Trophoblast cell (in vitro differentiated cells and primary cell): ENCODE results near the gene IL1RN.

Source experiments
- DNase-seq, 2 donors: peaks; one replicate each; pipeline ENCODE4 v3.0.0-alpha.2; 2016
- H2AFZ ChIP-seq: 2 replicates; pipeline ENCODE4 v1.6.1; 2013; ENCODE audit warnings: low read length, moderate library complexity, mild to moderate bottlenecking; ENCODE audit not compliant: insufficient read depth, poor library complexity
- H2AK5ac ChIP-seq: 2 replicates; pipeline ENCODE4 v1.6.1; 2013; ENCODE audit warnings: mild to moderate bottlenecking, low read length
- H2BK120ac ChIP-seq: 2 replicates; pipeline ENCODE4 v1.6.1; 2013; ENCODE audit warnings: low read length, mild to moderate bottlenecking, moderate library complexity; ENCODE audit not compliant: insufficient read depth, poor library complexity
- H2BK12ac ChIP-seq: 2 replicates; pipeline ENCODE4 v1.6.1; 2013; ENCODE audit warnings: mild to moderate bottlenecking, low read length, moderate library complexity
- H2BK5ac ChIP-seq: 2 replicates; pipeline ENCODE4 v1.6.1; 2013; ENCODE audit warnings: low read length, low read depth, moderate library complexity, mild to moderate bottlenecking; ENCODE audit not compliant: poor library complexity
- H3K14ac ChIP-seq: 2 replicates; pipeline ENCODE4 v1.6.1; 2013; ENCODE audit warnings: mild to moderate bottlenecking, low read length
- H3K18ac ChIP-seq: 2 replicates; pipeline ENCODE4 v1.6.1; 2013; ENCODE audit warnings: mild to moderate bottlenecking, low read length
- H3K23ac ChIP-seq: 2 replicates; pipeline ENCODE4 v1.6.1; 2013; ENCODE audit warnings: low read length
- H3K27ac ChIP-seq: 2 replicates; pipeline ENCODE4 v1.5.1; 2013; ENCODE audit warnings: low read depth, mild to moderate bottlenecking, inconsistent platforms, low read length, moderate library complexity
- H3K27me3 ChIP-seq: 2 replicates; pipeline ENCODE4 v1.6.1; 2013; ENCODE audit warnings: inconsistent platforms, mild to moderate bottlenecking, low read length, moderate library complexity; ENCODE audit not compliant: insufficient read depth
- H3K36me3 ChIP-seq, 2 experiments: 1 replicate in 1 of 2; 2 replicates in 1 of 2; pipeline ENCODE4 v1.6.1; 2013; ENCODE audit warnings: low read length in 2 of 2, mild to moderate bottlenecking in 2 of 2, moderate library complexity in 1 of 2; ENCODE audit not compliant: insufficient read depth in 2 of 2, control insufficient read depth in 1 of 2
- H3K4ac ChIP-seq: 2 replicates; pipeline ENCODE4 v1.6.1; 2013; ENCODE audit warnings: low read depth, mild to moderate bottlenecking, low read length, moderate library complexity
- H3K4me1 ChIP-seq, 2 experiments: 1 replicate in 1 of 2; 2 replicates in 1 of 2; pipeline ENCODE4 v1.6.1; 2013; ENCODE audit warnings: low read length in 2 of 2, mild to moderate bottlenecking in 2 of 2, moderate library complexity in 1 of 2; ENCODE audit not compliant: insufficient read depth in 2 of 2, control insufficient read depth in 1 of 2
- H3K4me2 ChIP-seq: 2 replicates; pipeline ENCODE4 v1.6.1; 2013; ENCODE audit warnings: inconsistent platforms, mild to moderate bottlenecking, low read length, moderate library complexity
- H3K4me3 ChIP-seq: 2 replicates; pipeline ENCODE4 v1.5.1; 2013; ENCODE audit warnings: mild to moderate bottlenecking, low read depth, low read length, inconsistent platforms
- H3K79me1 ChIP-seq: one replicate; pipeline ENCODE4 v1.6.1; 2013; ENCODE audit warnings: low read length
- H3K79me2 ChIP-seq: 2 replicates; pipeline ENCODE4 v1.6.1; 2013; ENCODE audit warnings: low read length, mild to moderate bottlenecking; ENCODE audit not compliant: control insufficient read depth, insufficient read depth, poor library complexity
- H3K9ac ChIP-seq: 2 replicates; pipeline ENCODE4 v1.6.1; 2013; ENCODE audit warnings: mild to moderate bottlenecking, low read length
- H3K9me3 ChIP-seq: 2 replicates; pipeline ENCODE4 v1.6.1; 2013; ENCODE audit warnings: low read depth, mild to moderate bottlenecking, control low read depth, inconsistent platforms, low read length; ENCODE audit not compliant: insufficient read depth
- H4K12ac ChIP-seq: 2 replicates; pipeline ENCODE4 v1.6.1; 2013; ENCODE audit warnings: low read depth, mild to moderate bottlenecking, low read length, moderate library complexity
- H4K8ac ChIP-seq: 2 replicates; pipeline ENCODE4 v1.6.1; 2013; ENCODE audit warnings: low read depth, mild to moderate bottlenecking, low read length, moderate library complexity
- H4K91ac ChIP-seq: one replicate; pipeline ENCODE4 v1.6.1; 2013; ENCODE audit warnings: low read depth, mild to moderate bottlenecking, low read length, moderate library complexity
- WGBS: extraction: QIAGEN DNeasy Blood & Tissue Kit; methylation state at CpG from one replicate; pipeline ENCODE4 v1.1.7; 2013; ENCODE audit warnings: missing lambda C conversion rate; ENCODE audit not compliant: insufficient read length, insufficient coverage; ENCODE audit errors: extremely low coverage; 5-methylcytosine and 5-hydroxymethylcytosine counted together

IL1RN gene

DNA sequence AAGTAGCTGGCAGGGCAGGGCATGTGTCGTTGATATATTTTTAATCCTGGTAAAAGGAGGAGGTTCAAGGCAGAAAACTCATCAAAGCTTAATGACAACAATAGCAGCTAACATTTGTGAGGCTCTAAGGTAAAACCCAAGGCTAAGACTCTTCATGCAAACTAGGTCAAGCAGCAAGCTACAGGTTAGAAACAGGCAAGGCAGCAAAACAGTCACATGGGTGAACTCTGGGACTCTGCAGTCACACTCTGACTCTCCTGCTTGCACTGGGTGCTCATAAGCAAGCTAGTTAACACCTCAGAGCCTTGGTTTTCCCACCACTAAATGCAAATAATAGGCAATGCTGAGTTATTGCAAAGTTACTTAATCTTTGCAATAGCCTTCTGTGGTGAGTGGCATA is 7.9 kb downstream of the IL1RN start:
- Histone ChIP-seq H3K79me2 (no peaks in the 10 kb centered on the region), H3K79me1 (peaks cover 5% of the 10 kb centered on the region), H3K14ac (no peak overlapping the region), H3K4me2 (no peak overlapping the region), H3K4ac (no peak overlapping the region), H3K18ac (no peak overlapping the region), H2AFZ (no peak overlapping the region), H4K91ac (no peak overlapping the region), H2BK12ac (no peak overlapping the region), H3K9me3 (peaks cover 2% of the 10 kb centered on the region), H3K9ac (no peak overlapping the region), H4K12ac (no peak overlapping the region), H3K4me3 (no peak overlapping the region), H3K4me1 (peaks cover 10 to 12% of the 10 kb centered on the region in 2 experiments), H3K27me3 (no peaks in the 10 kb centered on the region), H2AK5ac (no peak overlapping the region), H2BK5ac (no peak overlapping the region), H2BK120ac (no peak overlapping the region), H3K36me3 (no peaks in the 10 kb centered on the region), H3K27ac (no peak overlapping the region), H4K8ac (no peak overlapping the region), H3K23ac (no peak overlapping the region)
- no CpG with 5 or more reads among the region's 1 CpG for WGBS
- DNase-seq: no peak

- peak overlapping the region; percentile 24 for H2AK5ac ChIP-seq
- no peak overlapping the region for H3K4ac ChIP-seq
- H3K36me3 ChIP-seq: no peaks in the 10 kb centered on the region
- H3K14ac ChIP-seq: no peak overlapping the region
- H3K4me3 ChIP-seq: no peak overlapping the region
- no peak overlapping the region for H2BK120ac ChIP-seq
- no peak overlapping the region for H2AFZ ChIP-seq
- no peak overlapping the region for H3K23ac ChIP-seq
- no CpG with 5 or more reads among the region's 8 CpGs for WGBS
- no peak overlapping the region for H3K18ac ChIP-seq
- no peak overlapping the region for H3K27ac ChIP-seq
- H2BK5ac ChIP-seq: no peak overlapping the region
- H3K27me3 ChIP-seq: no peaks in the 10 kb centered on the region
- peak overlapping the region; percentile 48 for H4K91ac ChIP-seq
- H3K79me2 ChIP-seq: no peaks in the 10 kb centered on the region
- H3K9ac ChIP-seq: no peak overlapping the region
- no peak overlapping the region for H4K12ac ChIP-seq
- H3K79me1 ChIP-seq: peaks cover 5% of the 10 kb centered on the region
- no peak overlapping the region for H4K8ac ChIP-seq
- no peaks in the 10 kb centered on the region for H3K9me3 ChIP-seq
- H3K4me2 ChIP-seq: no peak overlapping the region
- peak; percentile 30 to 84 for DNase-seq
- peaks cover 10 to 12% of the 10 kb centered on the region in 2 experiments for H3K4me1 ChIP-seq
- H2BK12ac ChIP-seq: no peak overlapping the region
Measured at GRCh38 chr2:113136828-113137775, 9.7 kb downstream of the IL1RN start.

DNA sequence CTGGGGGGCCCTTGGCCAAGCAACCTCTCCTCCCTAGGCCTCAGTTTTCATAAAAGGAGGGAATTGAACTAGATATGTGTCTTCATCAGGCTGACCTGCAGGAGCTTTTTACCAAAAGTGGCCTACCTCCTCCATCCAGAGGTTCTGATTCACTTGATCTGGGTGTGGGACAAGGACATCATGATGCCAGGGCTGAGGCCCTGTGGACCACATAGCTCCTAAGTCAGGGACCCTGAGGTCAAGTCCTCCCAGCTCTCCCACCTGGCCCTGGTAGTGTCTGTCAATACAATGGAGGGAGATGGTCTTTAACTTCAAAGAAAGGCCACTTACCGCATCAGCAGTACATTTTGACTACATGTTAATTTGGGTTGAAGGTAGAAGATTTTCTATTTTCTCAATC is 10.4 kb downstream of the IL1RN start:
- peaks cover 5% of the 10 kb centered on the region for H3K79me1 ChIP-seq
- no peaks in the 10 kb centered on the region for H3K79me2 ChIP-seq
- no CpG with 5 or more reads among the region's 1 CpG for WGBS
- no peak for DNase-seq
- H4K8ac ChIP-seq: peak overlapping the region; percentile 17
- H3K36me3 ChIP-seq: no peaks in the 10 kb centered on the region
- peak overlapping the region; percentile 27 for H2AK5ac ChIP-seq
- H3K4ac ChIP-seq: no peak overlapping the region
- H3K27me3 ChIP-seq: no peaks in the 10 kb centered on the region
- no peak overlapping the region for H3K4me2 ChIP-seq
- H2BK12ac ChIP-seq: peak overlapping the region; percentile 92
- H3K9ac ChIP-seq: no peak overlapping the region
- H4K91ac ChIP-seq: peak overlapping the region; percentile 48
- H2BK120ac ChIP-seq: peak overlapping the region; percentile 26
- no peak overlapping the region for H2BK5ac ChIP-seq
- H3K4me3 ChIP-seq: no peak overlapping the region
- H3K9me3 ChIP-seq: no peaks in the 10 kb centered on the region
- H3K14ac ChIP-seq: peak overlapping the region; percentile 13
- peaks cover 10 to 12% of the 10 kb centered on the region in 2 experiments for H3K4me1 ChIP-seq
- H4K12ac ChIP-seq: no peak overlapping the region
- no peak overlapping the region for H3K27ac ChIP-seq
- no peak overlapping the region for H3K18ac ChIP-seq
- H2AFZ ChIP-seq: no peak overlapping the region
- H3K23ac ChIP-seq: no peak overlapping the region

GRCh38 chr2:113138428-113139322 is 11.3 kb downstream of the IL1RN start:
- H3K79me2 ChIP-seq: no peaks in the 10 kb centered on the region
- no peak overlapping the region for H3K9ac ChIP-seq
- peaks cover 5% of the 10 kb centered on the region for H3K79me1 ChIP-seq
- H3K4me3 ChIP-seq: no peak overlapping the region
- H2BK12ac ChIP-seq: no peak overlapping the region
- H3K9me3 ChIP-seq: no peaks in the 10 kb centered on the region
- WGBS: no CpG with 5 or more reads among the region's 13 CpGs
- peak overlapping the region; percentile 33 for H3K18ac ChIP-seq
- H4K12ac ChIP-seq: no peak overlapping the region
- H2BK5ac ChIP-seq: peak overlapping the region; percentile 72
- H3K36me3 ChIP-seq: no peaks in the 10 kb centered on the region
- H3K14ac ChIP-seq: no peak overlapping the region
- peak overlapping the region; percentile 66 for H4K8ac ChIP-seq
- H3K4me1 ChIP-seq: peaks cover 10 to 12% of the 10 kb centered on the region in 2 experiments
- no peaks in the 10 kb centered on the region for H3K27me3 ChIP-seq
- H3K27ac ChIP-seq: peak overlapping the region; percentile 56
- H2AFZ ChIP-seq: peak overlapping the region; percentile 20
- no peak overlapping the region for H3K23ac ChIP-seq
- H4K91ac ChIP-seq: peak overlapping the region; percentile 15
- no peak overlapping the region for H3K4ac ChIP-seq
- no peak overlapping the region for H2BK120ac ChIP-seq
- H3K4me2 ChIP-seq: peak overlapping the region; percentile 54
- DNase-seq: peak; percentile 52 to 94
- no peak overlapping the region for H2AK5ac ChIP-seq
